DND-41 (cell line): ENCODE measurements around the gene RIPOR3.

ENCODE experiments used
- CTCF ChIP-seq: IDR thresholded peaks from 2 replicates; pipeline ENCODE4 v1.5.1; 2012; ENCODE audit warnings: borderline replicate concordance, low read length, moderate library complexity, mild to moderate bottlenecking; ENCODE audit not compliant: poor library complexity, severe bottlenecking; ENCODE audit errors: extremely low read depth
- EZH2 ChIP-seq: IDR thresholded peaks from 3 replicates; pipeline ENCODE4 v1.6.1; 2012; ENCODE audit warnings: borderline replicate concordance, low read depth, mild to moderate bottlenecking, moderate library complexity, low read length, inconsistent platforms; ENCODE audit not compliant: severe bottlenecking

DNA sequence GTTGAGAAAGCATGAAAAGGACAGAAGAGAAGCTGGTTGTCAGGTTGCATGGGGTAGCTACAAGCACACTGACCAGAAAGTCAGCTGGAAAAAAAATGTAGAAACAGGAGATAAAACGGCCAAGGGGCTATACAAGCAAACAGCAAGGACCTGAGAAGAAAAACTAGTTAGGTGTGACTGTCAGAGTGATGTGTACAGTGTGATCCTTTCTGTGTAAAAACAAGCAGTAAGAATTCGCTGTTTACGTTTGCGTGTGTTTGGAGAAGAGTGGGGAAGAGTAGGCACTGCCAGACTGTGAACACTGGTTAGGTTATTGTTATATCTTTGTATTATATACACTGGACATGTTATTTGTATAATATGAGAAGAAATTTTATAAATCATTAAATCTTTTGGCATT is 153.1 kb downstream of the RIPOR3 start:
- TF ChIP-seq CTCF (no peak), EZH2 (no peak)
